NCI-H2227 treated with DMSO at 0.1 percent for 48 hours (cell line): ENCODE measurements around the gene TBP.

Experiments used
- DNase-seq: peaks from one replicate; lab custom pipeline; 2025; lab: John Stamatoyannopoulos, UW

Gene TBP

GRCh38 chr6:170535004-170535403, 19.2 kb upstream of the TBP start:
- DNase-seq, result no peak

- no peak for DNase-seq
Observed at GRCh38 chr6:170536671-170537070, 17.5 kb upstream of the TBP start.

GRCh38 chr6:170537329-170537728, 16.8 kb upstream of the TBP start:
- no peak for DNase-seq

GRCh38 chr6:170542031-170542719, 12.0 kb upstream of the TBP start:
- no peak for DNase-seq

GRCh38 chr6:170545405-170545804, 8.8 kb upstream of the TBP start:
- no peak for DNase-seq

- peak; percentile 75 for DNase-seq
Observed at GRCh38 chr6:170552765-170553533, 1.2 kb upstream of the TBP start, which contains the start of gene PSMB1. Gene PSMB1 (minus strand): TSS chr6:170553307. CDS start chr6:170553242, 65 bp downstream.

GRCh38 chr6:170553534-170554012, 596 bp upstream of the TBP start:
- no peak for DNase-seq

- DNase-seq, result no peak
Observed at GRCh38 chr6:170554796-170555137, 598 bp downstream of the TBP start.

GRCh38 chr6:170555305-170555704, 1.1 kb downstream of the TBP start:
- DNase-seq, result no peak

- DNase-seq, result no peak
Observed at GRCh38 chr6:170561555-170561954, 7.4 kb downstream of the TBP start.

GRCh38 chr6:170564936-170565530, 10.9 kb downstream of the TBP start:
- DNase-seq, result no peak

GRCh38 chr6:170572704-170573466, 18.7 kb downstream of the TBP start:
- DNase-seq, result no peak

GRCh38 chr6:170575250-170575649, 21.1 kb downstream of the TBP start:
- DNase-seq, result no peak

GRCh38 chr6:170578909-170579308, 24.7 kb downstream of the TBP start:
- DNase-seq, result no peak

- DNase-seq, result no peak
Observed at GRCh38 chr6:170583756-170584180, 29.6 kb downstream of the TBP start.

GRCh38 chr6:170584181-170584953, 30.2 kb downstream of the TBP start, which contains the start of gene PDCD2:
Gene PDCD2 (minus strand): TSS chr6:170584637. CDS start chr6:170584581, 56 bp downstream.
- peak; percentile 89 for DNase-seq

GRCh38 chr6:170584954-170585498, 30.9 kb downstream of the TBP start:
- no peak for DNase-seq

- no peak for DNase-seq
Observed at GRCh38 chr6:170590725-170591124, 36.6 kb downstream of the TBP start.

- no peak for DNase-seq
Observed at GRCh38 chr6:170596426-170596825, 42.3 kb downstream of the TBP start.

GRCh38 chr6:170597278-170597677, 43.1 kb downstream of the TBP start:
- DNase-seq, result no peak
